ENCODE results near the gene FRS3. TPM values are rescaled to one million over a fixed set of nuclear protein-coding genes. Genes with fewer than 3 reads are reported as not detected.

FRS3 gene
- total and polyA plus RNA-seq, 9 of the 15 experiments (the other 6 are each of a cell fraction or from before 2014, with no cell fraction given), result 0.03 to 3.7 (median 1.6) TPM

GRCh38 chr6:41757271-41757670, 22.4 kb downstream of the FRS3 start:
- BruUV-seq (replicated peaks), result no TSS peak
- TF ChIP-seq FOXA1 (IDR thresholded peaks at IDR 0.05; ENCODE audit: borderline replicate concordance) (no peak), ZHX1 (conservative IDR thresholded peaks at IDR 0.05; ENCODE audit: low read length) (no peak), TAF1 (IDR thresholded peaks at IDR 0.05; ENCODE audit: control insufficient read depth, extremely low read depth, insufficient read depth, low read length, severe bottlenecking) (no peak), ZKSCAN8 (CRISPR knock-in tag; IDR thresholded peaks at IDR 0.05) (no peak), ESRRB (CRISPR knock-in tag; IDR thresholded peaks at IDR 0.05; ENCODE audit: borderline replicate concordance) (no peak), CGGBP1 (CRISPR knock-in tag; IDR thresholded peaks at IDR 0.05) (no peak), SMARCB1 (IDR thresholded peaks at IDR 0.05; ENCODE audit: insufficient read length, low read depth) (no peak), ZNF175 (CRISPR knock-in tag; IDR thresholded peaks at IDR 0.05; ENCODE audit: low read depth) (no peak), ZNF764 (CRISPR knock-in tag; IDR thresholded peaks at IDR 0.05; ENCODE audit: low read depth) (no peak), HMG20A (CRISPR knock-in tag; conservative IDR thresholded peaks at IDR 0.05) (no peak), ZNF124 (CRISPR knock-in tag; IDR thresholded peaks at IDR 0.05) (no peak)
- no peak overlapping the region for H3K27ac ChIP-seq (ENCODE audit: extremely low read depth, low read depth, low read length)
- H4K20me1 ChIP-seq (replicated peaks; ENCODE audit: control insufficient read depth, insufficient read depth, low read length), result no peaks in the 10 kb centered on the region
- H3K9me3 ChIP-seq (replicated peaks; ENCODE audit: control insufficient read depth, insufficient read depth, low read depth, low read length), result no peaks in the 10 kb centered on the region
- intact Hi-C loops (cut with micrococcal nuclease) (no loop called here), in situ Hi-C loops (cut with MboI) (no loop called here)
- ChIA-PET CTCF (ENCODE audit: low intra/inter-chr PET ratio) (no interaction called here), POLR2A (interaction anchor here (0.9 to 1.6 kb wide), 4 partner anchors 8 to 17 kb away, joined by 3 to 6 read pairs (median 4); no protein-coding TSS in a partner anchor)
- ATAC-seq, result no peak
- no peaks in the 10 kb centered on the region for H3K79me2 ChIP-seq (ENCODE audit: control insufficient read depth, insufficient read depth, low read length)
- H3K4me1 ChIP-seq (replicated peaks in 1 of 2; ENCODE audit: control insufficient read depth in 2 of 2, insufficient read depth in 2 of 2, low read length in 2 of 2), result peaks cover 0 to 7% of the 10 kb centered on the region in 2 experiments; a peak in 1 of 5 replicates
- H3K9ac ChIP-seq (ENCODE audit: insufficient read depth in 1 of 2, low read depth in 2 of 2, low read length in 2 of 2), result no peak overlapping the region; a peak in 1 of 4 replicates
- H3K9me1 ChIP-seq (ENCODE audit: control insufficient read depth, insufficient read depth, low read length), result no peaks in the 10 kb centered on the region
- no peaks in the 10 kb centered on the region for H3K36me3 ChIP-seq (ENCODE audit: control insufficient read depth, insufficient read depth, low read length)
- no peak overlapping the region for H3K4me2 ChIP-seq (ENCODE audit: insufficient read depth, low read length)
- no peak for DNase-seq (ENCODE audit: extremely low read depth in 1 of 4, low spot score in 3 of 4)
- no peak overlapping the region for H2AFZ ChIP-seq (ENCODE audit: low read depth, low read length)
- no peak for FAIRE-seq
- 35% methylated on average over 6 of the region's 6 CpGs for WGBS (ENCODE audit: insufficient coverage, low coverage, missing lambda C conversion rate)
- peaks cover 37 to 56% of the 10 kb centered on the region in 2 experiments for H3K27me3 ChIP-seq (ENCODE audit: control insufficient read depth in 2 of 2, insufficient read depth in 2 of 2, low read length in 2 of 2)
- no peak overlapping the region for H3K4me3 ChIP-seq

Measured in K562 (cell line).